Measurements from ENCODE around the gene RAB39A.

DNA sequence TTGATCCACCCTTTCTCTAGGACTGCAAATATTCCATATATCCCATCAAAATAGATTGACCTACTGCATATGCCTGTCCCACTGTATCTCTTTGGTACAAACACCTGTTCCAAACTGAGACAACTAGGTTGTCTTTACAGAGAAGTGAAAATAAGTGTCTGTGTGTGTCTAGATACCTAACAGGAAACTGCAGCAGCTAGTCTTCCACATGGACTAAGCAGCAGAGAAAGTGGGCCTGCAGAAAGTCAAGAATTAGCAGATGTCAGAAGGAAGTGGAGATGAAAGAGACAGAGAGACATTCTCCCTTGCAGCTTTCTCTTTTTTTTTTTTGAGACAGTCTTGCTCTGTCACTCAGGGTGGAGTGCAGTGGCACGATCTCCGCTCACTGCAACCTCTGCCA lies 3.9 kb upstream of the RAB39A start:
- TF ChIP-seq, protein P1, sequence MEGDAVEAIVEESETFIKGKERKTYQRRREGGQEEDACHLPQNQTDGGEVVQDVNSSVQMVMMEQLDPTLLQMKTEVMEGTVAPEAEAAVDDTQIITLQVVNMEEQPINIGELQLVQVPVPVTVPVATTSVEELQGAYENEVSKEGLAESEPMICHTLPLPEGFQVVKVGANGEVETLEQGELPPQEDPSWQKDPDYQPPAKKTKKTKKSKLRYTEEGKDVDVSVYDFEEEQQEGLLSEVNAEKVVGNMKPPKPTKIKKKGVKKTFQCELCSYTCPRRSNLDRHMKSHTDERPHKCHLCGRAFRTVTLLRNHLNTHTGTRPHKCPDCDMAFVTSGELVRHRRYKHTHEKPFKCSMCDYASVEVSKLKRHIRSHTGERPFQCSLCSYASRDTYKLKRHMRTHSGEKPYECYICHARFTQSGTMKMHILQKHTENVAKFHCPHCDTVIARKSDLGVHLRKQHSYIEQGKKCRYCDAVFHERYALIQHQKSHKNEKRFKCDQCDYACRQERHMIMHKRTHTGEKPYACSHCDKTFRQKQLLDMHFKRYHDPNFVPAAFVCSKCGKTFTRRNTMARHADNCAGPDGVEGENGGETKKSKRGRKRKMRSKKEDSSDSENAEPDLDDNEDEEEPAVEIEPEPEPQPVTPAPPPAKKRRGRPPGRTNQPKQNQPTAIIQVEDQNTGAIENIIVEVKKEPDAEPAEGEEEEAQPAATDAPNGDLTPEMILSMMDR (IDR thresholded peaks at IDR 0.05), result no peak
- TF ChIP-seq POLR2A (IDR thresholded peaks at IDR 0.05), result no peak

All from esophagus squamous epithelium (tissue), 4 donors.